ENCODE results near the gene ASTN2.

The ASTN2 gene

DNA sequence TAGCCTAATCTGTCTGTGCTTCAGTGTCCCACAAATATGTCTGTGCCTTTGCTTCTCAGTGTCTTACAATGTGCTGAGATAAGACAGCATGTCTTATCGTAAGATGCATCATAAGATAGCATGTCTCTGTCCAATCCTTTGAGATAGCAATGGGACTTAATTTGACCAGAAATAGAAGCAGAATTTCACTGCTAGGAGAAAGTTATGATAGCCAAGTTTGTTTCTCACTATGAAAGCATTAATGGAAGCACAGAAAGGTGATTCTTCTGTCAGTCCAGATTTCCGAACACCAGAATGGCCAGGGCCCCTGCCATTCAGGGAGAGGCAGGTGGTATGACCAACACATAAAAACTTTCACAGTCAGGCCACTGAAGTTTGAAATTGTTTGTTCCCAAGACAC lies 616.3 kb downstream of the ASTN2 start:
- no peaks in the 10 kb centered on the region for H3K79me2 ChIP-seq (ENCODE audit: insufficient read depth, low read depth)
- no peaks in the 10 kb centered on the region for H3K4me1 ChIP-seq (ENCODE audit: low read depth, poor library complexity, severe bottlenecking)
- TF ChIP-seq, protein P1, sequence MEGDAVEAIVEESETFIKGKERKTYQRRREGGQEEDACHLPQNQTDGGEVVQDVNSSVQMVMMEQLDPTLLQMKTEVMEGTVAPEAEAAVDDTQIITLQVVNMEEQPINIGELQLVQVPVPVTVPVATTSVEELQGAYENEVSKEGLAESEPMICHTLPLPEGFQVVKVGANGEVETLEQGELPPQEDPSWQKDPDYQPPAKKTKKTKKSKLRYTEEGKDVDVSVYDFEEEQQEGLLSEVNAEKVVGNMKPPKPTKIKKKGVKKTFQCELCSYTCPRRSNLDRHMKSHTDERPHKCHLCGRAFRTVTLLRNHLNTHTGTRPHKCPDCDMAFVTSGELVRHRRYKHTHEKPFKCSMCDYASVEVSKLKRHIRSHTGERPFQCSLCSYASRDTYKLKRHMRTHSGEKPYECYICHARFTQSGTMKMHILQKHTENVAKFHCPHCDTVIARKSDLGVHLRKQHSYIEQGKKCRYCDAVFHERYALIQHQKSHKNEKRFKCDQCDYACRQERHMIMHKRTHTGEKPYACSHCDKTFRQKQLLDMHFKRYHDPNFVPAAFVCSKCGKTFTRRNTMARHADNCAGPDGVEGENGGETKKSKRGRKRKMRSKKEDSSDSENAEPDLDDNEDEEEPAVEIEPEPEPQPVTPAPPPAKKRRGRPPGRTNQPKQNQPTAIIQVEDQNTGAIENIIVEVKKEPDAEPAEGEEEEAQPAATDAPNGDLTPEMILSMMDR (conservative IDR thresholded peaks at IDR 0.05; ENCODE audit: low read depth, low read length): no peak
- H4K20me1 ChIP-seq (ENCODE audit: insufficient read depth): no peaks in the 10 kb centered on the region
- no peak overlapping the region for H2AFZ ChIP-seq (ENCODE audit: low read depth)
- H3K9ac ChIP-seq: no peak overlapping the region
- H3K4me3 ChIP-seq (IDR thresholded peaks at IDR 0.05; ENCODE audit: insufficient read depth, low read depth, low read length): no peak overlapping the region
- no peak overlapping the region for H3K4me2 ChIP-seq
- H3K27ac ChIP-seq: no peak overlapping the region
- no peaks in the 10 kb centered on the region for H3K27me3 ChIP-seq (ENCODE audit: insufficient read depth, low read depth)
- no peaks in the 10 kb centered on the region for H3K36me3 ChIP-seq (ENCODE audit: insufficient read depth)

DNA sequence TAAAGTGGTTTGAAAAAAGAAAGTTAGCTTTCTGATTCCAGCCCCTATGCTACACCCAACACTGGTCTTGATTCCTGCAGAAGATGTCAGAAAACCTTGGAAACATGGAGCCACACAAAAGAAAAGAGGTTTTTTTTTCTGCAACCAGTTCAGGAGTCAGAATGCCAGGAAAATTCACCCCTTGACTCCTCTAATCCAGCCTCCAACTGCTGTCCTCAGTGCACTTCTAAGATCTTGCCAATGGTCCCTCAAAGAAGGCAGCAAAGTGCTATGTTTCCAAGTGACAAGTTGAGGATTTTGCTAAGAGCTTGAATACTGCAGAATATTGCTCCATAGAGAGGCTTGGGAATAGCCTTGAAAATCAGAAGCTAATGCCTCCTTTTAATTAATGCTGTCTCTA lies 617.6 kb downstream of the ASTN2 start:
- H3K36me3 ChIP-seq (ENCODE audit: insufficient read depth): no peaks in the 10 kb centered on the region
- H2AFZ ChIP-seq (ENCODE audit: low read depth): no peak overlapping the region
- no peak overlapping the region for H3K27ac ChIP-seq
- no peak overlapping the region for H3K4me2 ChIP-seq
- no peak overlapping the region for H3K4me3 ChIP-seq (IDR thresholded peaks at IDR 0.05; ENCODE audit: insufficient read depth, low read depth, low read length)
- no peaks in the 10 kb centered on the region for H4K20me1 ChIP-seq (ENCODE audit: insufficient read depth)
- no peak overlapping the region for H3K9ac ChIP-seq
- no peaks in the 10 kb centered on the region for H3K27me3 ChIP-seq (ENCODE audit: insufficient read depth, low read depth)
- H3K79me2 ChIP-seq (ENCODE audit: insufficient read depth, low read depth): no peaks in the 10 kb centered on the region
- TF ChIP-seq, protein P1 (conservative IDR thresholded peaks at IDR 0.05; ENCODE audit: low read depth, low read length): no peak
- H3K4me1 ChIP-seq (ENCODE audit: low read depth, poor library complexity, severe bottlenecking): no peaks in the 10 kb centered on the region

DNA sequence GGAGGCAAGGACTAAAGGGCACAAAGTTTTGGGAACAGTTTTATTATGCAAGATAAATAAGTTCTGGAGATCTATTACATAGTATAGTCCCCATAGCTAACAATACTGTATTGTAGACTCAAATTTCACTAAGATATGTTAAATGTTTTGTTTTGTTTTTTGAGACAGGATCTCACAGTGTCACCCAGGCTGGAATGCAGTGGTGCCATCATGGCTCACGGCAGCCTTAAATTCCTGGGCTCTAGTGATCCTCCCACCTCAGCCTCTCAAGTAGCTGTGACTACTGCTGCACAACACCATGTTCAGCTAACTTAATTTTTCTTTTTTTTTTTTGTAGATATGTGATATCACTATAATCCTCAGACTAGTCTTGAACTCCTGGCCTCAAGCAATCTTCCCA lies 618.2 kb downstream of the ASTN2 start:
- Histone ChIP-seq H3K27me3 (ENCODE audit: insufficient read depth, low read depth) (no peaks in the 10 kb centered on the region), H3K79me2 (ENCODE audit: insufficient read depth, low read depth) (no peaks in the 10 kb centered on the region), H3K4me3 (IDR thresholded peaks at IDR 0.05; ENCODE audit: insufficient read depth, low read depth, low read length) (no peak overlapping the region), H3K36me3 (ENCODE audit: insufficient read depth) (no peaks in the 10 kb centered on the region), H3K9ac (no peak overlapping the region), H3K27ac (no peak overlapping the region), H2AFZ (ENCODE audit: low read depth) (no peak overlapping the region), H3K4me1 (ENCODE audit: low read depth, poor library complexity, severe bottlenecking) (no peaks in the 10 kb centered on the region), H4K20me1 (ENCODE audit: insufficient read depth) (no peaks in the 10 kb centered on the region), H3K4me2 (no peak overlapping the region)
- TF ChIP-seq, protein P1 (conservative IDR thresholded peaks at IDR 0.05; ENCODE audit: low read depth, low read length): no peak

DNA sequence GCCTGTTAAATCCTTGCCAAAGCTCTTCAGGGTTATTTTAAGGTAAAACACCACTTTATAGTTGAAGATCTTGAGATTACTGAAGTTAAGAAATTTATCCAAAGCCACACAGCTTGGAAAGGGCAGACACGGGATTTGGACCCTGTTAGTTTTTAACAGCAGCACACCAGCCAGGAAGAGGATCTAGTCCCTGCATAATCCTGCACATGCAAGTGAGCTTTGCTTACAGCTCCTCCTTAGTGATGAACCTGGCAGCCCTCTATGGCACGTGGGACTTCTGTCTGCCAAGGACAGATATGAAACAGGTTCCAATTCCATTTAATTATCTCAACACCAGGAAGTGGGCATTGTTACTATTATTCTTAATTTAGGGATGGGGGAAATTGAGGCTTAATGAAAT lies 619.0 kb downstream of the ASTN2 start:
- Histone ChIP-seq H3K4me1 (ENCODE audit: low read depth, poor library complexity, severe bottlenecking) (no peaks in the 10 kb centered on the region), H3K79me2 (ENCODE audit: insufficient read depth, low read depth) (no peaks in the 10 kb centered on the region), H3K27me3 (ENCODE audit: insufficient read depth, low read depth) (no peaks in the 10 kb centered on the region), H2AFZ (ENCODE audit: low read depth) (no peak overlapping the region), H3K27ac (no peak overlapping the region), H3K9ac (no peak overlapping the region), H3K4me2 (no peak overlapping the region), H4K20me1 (ENCODE audit: insufficient read depth) (no peaks in the 10 kb centered on the region), H3K36me3 (ENCODE audit: insufficient read depth) (no peaks in the 10 kb centered on the region), H3K4me3 (IDR thresholded peaks at IDR 0.05; ENCODE audit: insufficient read depth, low read depth, low read length) (no peak overlapping the region)
- TF ChIP-seq, protein P1 (conservative IDR thresholded peaks at IDR 0.05; ENCODE audit: low read depth, low read length): no peak

DNA sequence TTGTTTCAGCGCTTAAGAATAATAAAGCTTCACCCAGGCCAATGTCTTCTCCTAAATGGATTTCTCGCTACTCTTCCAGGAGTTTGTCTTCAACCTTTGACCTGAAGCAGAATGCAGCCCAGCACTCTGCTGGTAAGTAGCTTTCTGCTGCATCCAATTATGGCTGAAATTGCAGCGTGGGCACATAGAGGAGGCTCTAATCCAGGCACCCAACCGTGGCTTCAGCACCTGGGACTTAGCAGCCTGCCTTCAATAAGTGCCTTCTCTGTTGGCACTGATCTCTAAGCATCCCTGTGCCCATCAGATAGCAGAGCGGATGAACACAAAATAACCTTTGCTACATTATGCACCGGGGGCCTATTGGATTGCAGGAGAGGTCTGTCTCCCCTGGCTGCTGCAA lies 622.6 kb downstream of the ASTN2 start:
- H4K20me1 ChIP-seq (ENCODE audit: insufficient read depth): no peaks in the 10 kb centered on the region
- no peak overlapping the region for H3K27ac ChIP-seq
- no peaks in the 10 kb centered on the region for H3K4me1 ChIP-seq (ENCODE audit: low read depth, poor library complexity, severe bottlenecking)
- no peaks in the 10 kb centered on the region for H3K27me3 ChIP-seq (ENCODE audit: insufficient read depth, low read depth)
- H3K4me2 ChIP-seq: no peak overlapping the region
- TF ChIP-seq, protein P1 (conservative IDR thresholded peaks at IDR 0.05; ENCODE audit: low read depth, low read length): no peak
- no peak overlapping the region for H3K9ac ChIP-seq
- H3K79me2 ChIP-seq (ENCODE audit: insufficient read depth, low read depth): no peaks in the 10 kb centered on the region
- no peaks in the 10 kb centered on the region for H3K36me3 ChIP-seq (ENCODE audit: insufficient read depth)
- H3K4me3 ChIP-seq (IDR thresholded peaks at IDR 0.05; ENCODE audit: insufficient read depth, low read depth, low read length): no peak overlapping the region
- H2AFZ ChIP-seq (ENCODE audit: low read depth): no peak overlapping the region
